SK-N-MC (cell line): ENCODE results near the gene WDR49.

ENCODE experiments used
- DNase-seq: peaks from one replicate; pipeline ENCODE4 v3.0.0-alpha.2; 2011; ENCODE audit warnings: low read depth, low spot score
- H3K27ac ChIP-seq: fragments of 200-600 bp; sonication (generic); 2 replicates; pipeline ENCODE4 v1.5.1; 2016; ENCODE audit warnings: mixed run types
- H3K36me3 ChIP-seq: fragments of 200-600 bp; sonication (generic); 2 replicates; pipeline ENCODE4 v1.6.1; 2017; ENCODE audit warnings: antibody characterized with exemption, low read length, mixed read lengths; ENCODE audit not compliant: insufficient read depth
- H3K4me3 ChIP-seq: fragments of 200-600 bp; sonication (generic); 2 replicates; pipeline ENCODE4 v1.5.1; 2016
- H3K9ac ChIP-seq: fragments of 200-600 bp; sonication (generic); 2 replicates; pipeline ENCODE4 v1.8.0; 2017; ENCODE audit warnings: mixed run types, mixed read lengths; ENCODE audit not compliant: insufficient read length
- H3K9me3 ChIP-seq: fragments of 200-600 bp; sonication (generic); 2 replicates; pipeline ENCODE4 v1.6.1; 2017; ENCODE audit warnings: low read depth, mild to moderate bottlenecking, antibody characterized with exemption, low read length, moderate library complexity, mixed read lengths
- EZH2 ChIP-seq: fragments of 200-600 bp; sonication (generic); IDR thresholded peaks from one replicate; pipeline ENCODE4 v1.6.1; 2017; ENCODE audit warnings: antibody characterized with exemption
- FOXP2 ChIP-seq: optimal IDR thresholded peaks from 2 replicates; pipeline ENCODE3; 2011; ENCODE audit warnings: mild to moderate bottlenecking, moderate library complexity; ENCODE audit not compliant: insufficient read depth; ENCODE audit errors: extremely low read length, control extremely low read depth
- POLR2AphosphoS5 ChIP-seq: IDR thresholded peaks from 2 replicates; pipeline ENCODE4 v1.6.1; 2012; ENCODE audit warnings: mild to moderate bottlenecking, low read depth, low read length, borderline replicate concordance

Gene WDR49

GRCh38 chr3:167671878-167672427 lies 18.2 kb upstream of the WDR49 start:
- TF ChIP-seq EZH2 = no peak
- no peak for TF ChIP-seq POLR2AphosphoS5
- no peak for TF ChIP-seq FOXP2
- H3K9ac ChIP-seq = no peak overlapping the region
- H3K27ac ChIP-seq = no peak overlapping the region
- no peak for DNase-seq
- peaks cover 45% of the 10 kb centered on the region for H3K36me3 ChIP-seq
- H3K4me3 ChIP-seq = no peak overlapping the region
- 0 out of 2 replicates have a peak, but pooled peaks cover 7% of the 10 kb centered on the region for H3K9me3 ChIP-seq

GRCh38 chr3:167669699-167670098 lies 16.0 kb upstream of the WDR49 start:
- no peak overlapping the region for H3K9ac ChIP-seq
- H3K9me3 ChIP-seq = no peaks in the 10 kb centered on the region
- no peak overlapping the region for H3K27ac ChIP-seq
- TF ChIP-seq FOXP2 (no peak), POLR2AphosphoS5 (no peak), EZH2 (no peak)
- H3K4me3 ChIP-seq = no peak overlapping the region
- no peak for DNase-seq
- peaks cover 24% of the 10 kb centered on the region for H3K36me3 ChIP-seq

GRCh38 chr3:167668651-167669050 lies 14.9 kb upstream of the WDR49 start:
- TF ChIP-seq FOXP2 (no peak), EZH2 (no peak), POLR2AphosphoS5 (no peak)
- H3K36me3 ChIP-seq = peaks cover 13% of the 10 kb centered on the region; the same call in 1 of the 2 replicates

GRCh38 chr3:167666563-167666962 lies 12.8 kb upstream of the WDR49 start:
- Histone ChIP-seq H3K4me3 (no peak overlapping the region), H3K9ac (no peak overlapping the region), H3K36me3 (no peaks in the 10 kb centered on the region), H3K27ac (no peak overlapping the region), H3K9me3 (no peaks in the 10 kb centered on the region)
- no peak for TF ChIP-seq FOXP2
- no peak for TF ChIP-seq POLR2AphosphoS5
- no peak for TF ChIP-seq EZH2
- DNase-seq = no peak

More at GRCh38 chr3:167668651-167669050, 14.9 kb upstream of the WDR49 start:
- Histone ChIP-seq H3K4me3 (no peak overlapping the region), H3K27ac (no peak overlapping the region), H3K9ac (no peak overlapping the region), H3K9me3 (no peaks in the 10 kb centered on the region)
- no peak for DNase-seq

- no peaks in the 10 kb centered on the region for H3K9me3 ChIP-seq
- TF ChIP-seq EZH2 (no peak), POLR2AphosphoS5 (no peak), FOXP2 (no peak)
- no peak for DNase-seq
- H3K4me3 ChIP-seq = no peak overlapping the region
- H3K27ac ChIP-seq = no peak overlapping the region
- no peak overlapping the region for H3K9ac ChIP-seq
- no peaks in the 10 kb centered on the region for H3K36me3 ChIP-seq
Measured at GRCh38 chr3:167662919-167663400, 9.2 kb upstream of the WDR49 start.

- Histone ChIP-seq H3K4me3 (no peak overlapping the region), H3K36me3 (no peaks in the 10 kb centered on the region), H3K27ac (no peak overlapping the region), H3K9ac (no peak overlapping the region), H3K9me3 (no peaks in the 10 kb centered on the region)
- no peak for DNase-seq
- TF ChIP-seq POLR2AphosphoS5 = no peak
- TF ChIP-seq FOXP2 = no peak
- no peak for TF ChIP-seq EZH2
Measured at GRCh38 chr3:167657684-167658225, 4.0 kb upstream of the WDR49 start.

GRCh38 chr3:167656821-167657220 lies 3.1 kb upstream of the WDR49 start:
- Histone ChIP-seq H3K9ac (no peak overlapping the region), H3K4me3 (no peak overlapping the region), H3K9me3 (no peaks in the 10 kb centered on the region), H3K27ac (no peak overlapping the region), H3K36me3 (no peaks in the 10 kb centered on the region)
- TF ChIP-seq FOXP2 (no peak), EZH2 (no peak), POLR2AphosphoS5 (no peak)
- no peak for DNase-seq

GRCh38 chr3:167653155-167653554 lies 587 bp downstream of the WDR49 start:
- Histone ChIP-seq H3K36me3 (no peaks in the 10 kb centered on the region), H3K9ac (no peak overlapping the region), H3K4me3 (no peak overlapping the region), H3K9me3 (no peaks in the 10 kb centered on the region), H3K27ac (no peak overlapping the region)
- no peak for DNase-seq
- TF ChIP-seq EZH2 = no peak
- no peak for TF ChIP-seq POLR2AphosphoS5
- TF ChIP-seq FOXP2 = no peak

- no peak overlapping the region for H3K9ac ChIP-seq
- TF ChIP-seq POLR2AphosphoS5 = no peak
- TF ChIP-seq EZH2 = no peak
- TF ChIP-seq FOXP2 = no peak
- DNase-seq = no peak
- no peaks in the 10 kb centered on the region for H3K9me3 ChIP-seq
- H3K27ac ChIP-seq = no peak overlapping the region
- no peaks in the 10 kb centered on the region for H3K36me3 ChIP-seq
- H3K4me3 ChIP-seq = no peak overlapping the region
Measured at GRCh38 chr3:167651826-167652225, 1.9 kb downstream of the WDR49 start.
